Activated CD4-positive, alpha-beta memory T cell treated with anti-CD3 and anti-CD28 coated beads for 36 hours (primary cell): ENCODE results near the gene SPNS3. TPM values are rescaled to one million over a fixed set of nuclear protein-coding genes. Genes with fewer than 3 reads are reported as not detected.

ENCODE experiments used
- CTCF ChIA-PET: fragments of 350-600 bp; sonication (Branson Sonifier 250); formaldehyde crosslinking; loops from one replicate; lab custom pipeline; 2021; ENCODE audit warnings: antibody characterized with exemption, inconsistent platforms; lab: Charles Lee
- POLR2A ChIA-PET: fragments of 350-600 bp; sonication (Branson Sonifier 250); formaldehyde crosslinking; loops from one replicate; lab custom pipeline; 2021; ENCODE audit warnings: antibody characterized with exemption; lab: Charles Lee
- DNase-seq: peaks from one replicate; pipeline ENCODE4 v3.0.0-alpha.2; 2020
- H3K27ac Mint-ChIP-seq: one replicate; pipeline ENCODE4 v1.8.0; 2021; ENCODE audit warnings: mixed read lengths
- H3K27me3 Mint-ChIP-seq: one replicate; pipeline ENCODE4 v1.8.0; 2021; ENCODE audit warnings: mixed read lengths
- H3K36me3 Mint-ChIP-seq: one replicate; pipeline ENCODE4 v1.8.0; 2021; ENCODE audit warnings: mixed read lengths
- H3K4me1 Mint-ChIP-seq: one replicate; pipeline ENCODE4 v1.8.0; 2021; ENCODE audit warnings: low read depth, mixed read lengths
- H3K4me3 Mint-ChIP-seq: one replicate; pipeline ENCODE4 v1.8.0; 2021; ENCODE audit warnings: mild to moderate bottlenecking, mixed read lengths
- H3K9me3 Mint-ChIP-seq: one replicate; pipeline ENCODE4 v1.8.0; 2021; ENCODE audit warnings: mixed read lengths
- intact Hi-C: fragments of 100-400 bp; cut with micrococcal nuclease; formaldehyde crosslinking; loops from one replicate; pipeline ENCODE4 v1.15.1; 2023
- total RNA-seq, 2 experiments: library from RNA; stranded (reverse); gene quantifications; one replicate each; pipeline ENCODE4 v1.2.3, GENCODE V29; 2021

Gene SPNS3
- total RNA-seq, 2 experiments from 2014 or later: 6.6 to 6.7 TPM

DNA sequence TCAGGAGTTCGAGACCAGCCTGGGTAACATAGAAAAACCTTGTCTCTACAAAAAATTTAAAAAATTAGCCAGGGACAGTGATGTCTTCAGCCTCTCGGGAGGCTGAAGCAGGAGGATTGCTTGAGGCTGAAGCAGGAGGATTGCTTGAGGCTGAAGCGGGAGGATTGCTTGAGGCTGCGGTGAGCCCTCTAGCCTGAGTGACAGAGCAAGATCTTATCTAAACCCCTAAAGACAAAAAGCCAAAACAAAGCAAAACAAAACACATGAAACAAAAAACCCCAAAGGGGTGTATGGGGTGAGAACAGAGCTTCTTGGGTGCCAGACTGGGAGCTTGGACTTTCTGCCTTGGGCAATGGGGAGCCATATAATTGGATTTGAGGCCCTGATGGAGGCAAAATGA, 2.6 kb downstream of the SPNS3 start:
- Mint-ChIP-seq H3K9me3 (no peaks in the 10 kb centered on the region), H3K27me3 (no peaks in the 10 kb centered on the region), H3K4me3 (no peak overlapping the region), H3K27ac (no peak overlapping the region), H3K4me1 (peaks cover 19% of the 10 kb centered on the region), H3K36me3 (no peaks in the 10 kb centered on the region)
- intact Hi-C loops: loop anchor here (10.0 kb wide), 1 partner anchor 68 kb away; no protein-coding TSS in a partner anchor
- ChIA-PET CTCF (interaction anchor here (0.8 to 2.0 kb wide), 4 partner anchors 16 to 236 kb away, joined by 3 to 6 read pairs (median 3); no protein-coding TSS in a partner anchor), POLR2A (no interaction called here)
- DNase-seq: no peak

DNA sequence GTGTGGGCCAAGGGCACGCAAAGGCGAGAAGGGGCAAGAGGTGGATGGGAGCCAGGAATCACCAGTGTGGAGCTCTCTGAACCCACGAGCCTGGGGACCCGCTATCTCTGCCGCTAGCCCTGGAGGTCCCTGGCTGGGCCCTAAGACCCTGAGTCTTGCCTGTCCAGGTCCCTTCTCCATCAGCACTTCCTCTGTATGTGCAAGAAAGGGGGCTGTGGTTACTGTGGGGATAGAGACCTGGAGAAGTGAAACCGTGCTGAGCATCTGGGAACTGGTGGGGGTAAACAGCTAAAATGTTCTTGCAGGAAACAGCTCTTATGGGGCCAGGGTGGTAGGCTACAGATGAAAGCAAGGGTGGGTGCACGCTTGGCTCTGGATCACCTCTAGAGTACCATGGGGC, 3.1 kb downstream of the SPNS3 start:
- Mint-ChIP-seq H3K4me1 (peaks cover 19% of the 10 kb centered on the region), H3K4me3 (no peak overlapping the region), H3K9me3 (no peaks in the 10 kb centered on the region), H3K27ac (no peak overlapping the region), H3K36me3 (no peaks in the 10 kb centered on the region), H3K27me3 (no peaks in the 10 kb centered on the region)
- DNase-seq: no peak
- POLR2A ChIA-PET: no interaction called here
- intact Hi-C loops: loop anchor here (10.0 kb wide), 1 partner anchor 68 kb away; no protein-coding TSS in a partner anchor
- CTCF ChIA-PET: interaction anchor here (0.8 to 2.0 kb wide), 4 partner anchors 16 to 237 kb away, joined by 3 to 6 read pairs (median 3); no protein-coding TSS in a partner anchor

DNA sequence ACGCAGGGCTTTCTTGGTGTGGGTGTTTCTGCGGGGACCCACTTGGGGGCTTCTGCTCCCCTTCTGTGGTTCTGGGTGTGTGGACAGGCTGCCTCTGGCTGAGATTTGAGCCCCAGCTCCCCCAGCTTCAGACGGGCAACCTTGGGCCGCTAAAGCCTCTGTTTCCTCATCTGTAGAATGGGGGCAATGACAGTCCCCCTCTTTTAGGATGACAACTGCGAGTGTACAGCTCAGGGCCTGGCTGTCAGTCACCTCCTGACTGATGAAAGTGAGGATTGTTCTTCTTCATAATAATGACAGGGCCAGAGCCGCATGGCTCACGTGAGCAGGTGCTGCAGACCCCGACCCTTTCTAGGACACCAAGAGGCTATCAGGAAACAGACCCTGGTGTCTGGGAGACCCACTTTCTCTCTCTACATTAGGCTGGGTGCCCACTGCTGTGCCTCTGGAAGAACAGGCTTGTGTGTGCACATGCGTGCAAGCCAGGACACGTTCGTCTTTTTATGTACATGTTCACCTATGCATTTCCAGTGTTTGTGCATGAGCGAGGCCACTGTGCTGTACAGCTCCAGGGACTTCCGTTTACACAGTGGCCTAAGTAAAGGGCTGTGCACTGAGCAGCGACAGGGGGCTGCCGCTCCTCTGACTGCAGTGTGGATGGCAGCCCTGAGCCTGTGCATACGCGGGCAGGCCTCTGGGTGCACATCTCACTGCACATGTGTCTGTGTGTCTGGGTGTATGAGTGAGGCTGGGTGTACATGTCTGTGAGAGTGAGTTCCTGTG, 4.6 kb downstream of the SPNS3 start:
- DNase-seq: no peak
- POLR2A ChIA-PET: no interaction called here
- no peaks in the 10 kb centered on the region for H3K36me3 Mint-ChIP-seq
- no peak overlapping the region for H3K4me3 Mint-ChIP-seq
- CTCF ChIA-PET: no interaction called here
- no peaks in the 10 kb centered on the region for H3K9me3 Mint-ChIP-seq
- no peaks in the 10 kb centered on the region for H3K27me3 Mint-ChIP-seq
- intact Hi-C loops: loop anchor here (10.0 kb wide), 1 partner anchor 66 kb away; no protein-coding TSS in a partner anchor
- peaks cover 15% of the 10 kb centered on the region for H3K4me1 Mint-ChIP-seq
- H3K27ac Mint-ChIP-seq: no peak overlapping the region

DNA sequence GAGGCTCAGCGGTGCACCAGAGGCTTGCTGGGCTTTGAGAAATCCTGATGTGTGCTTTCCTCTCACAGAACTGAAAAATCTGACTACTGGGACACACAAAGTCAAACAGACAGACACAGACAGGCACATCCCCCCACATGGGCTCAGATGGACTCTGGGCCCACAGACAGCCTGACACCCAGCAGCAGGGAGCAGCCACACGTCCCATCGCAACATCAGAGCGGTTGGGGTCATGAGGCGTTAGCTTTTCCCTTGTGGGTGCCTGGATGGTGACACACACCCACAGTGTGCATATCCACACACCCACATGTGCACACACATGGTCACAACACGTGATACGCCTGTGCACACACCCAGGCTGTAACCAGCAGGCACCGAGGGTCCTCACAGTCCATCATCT, 6.3 kb downstream of the SPNS3 start:
- no peak for DNase-seq
- H3K9me3 Mint-ChIP-seq: no peaks in the 10 kb centered on the region
- POLR2A ChIA-PET: no interaction called here
- no peak overlapping the region for H3K4me3 Mint-ChIP-seq
- intact Hi-C loops: no loop called here
- H3K4me1 Mint-ChIP-seq: peaks cover 8% of the 10 kb centered on the region
- H3K36me3 Mint-ChIP-seq: no peaks in the 10 kb centered on the region
- CTCF ChIA-PET: no interaction called here
- no peak overlapping the region for H3K27ac Mint-ChIP-seq
- H3K27me3 Mint-ChIP-seq: no peaks in the 10 kb centered on the region

GRCh38 chr17:4440690-4441686, 7.2 kb downstream of the SPNS3 start:
- H3K27ac Mint-ChIP-seq: no peak overlapping the region
- intact Hi-C loops: no loop called here
- peaks cover 8% of the 10 kb centered on the region for H3K4me1 Mint-ChIP-seq
- no peaks in the 10 kb centered on the region for H3K9me3 Mint-ChIP-seq
- ChIA-PET POLR2A (no interaction called here), CTCF (interaction anchor here (0.9 kb wide), 1 partner anchor 225 kb away, joined by 4 read pairs; no protein-coding TSS in a partner anchor)
- H3K27me3 Mint-ChIP-seq: no peaks in the 10 kb centered on the region
- H3K36me3 Mint-ChIP-seq: no peaks in the 10 kb centered on the region
- no peak overlapping the region for H3K4me3 Mint-ChIP-seq
- DNase-seq: no peak

GRCh38 chr17:4442582-4442981, 8.8 kb downstream of the SPNS3 start:
- Mint-ChIP-seq H3K4me3 (no peak overlapping the region), H3K36me3 (no peaks in the 10 kb centered on the region), H3K27ac (no peak overlapping the region), H3K4me1 (no peaks in the 10 kb centered on the region), H3K9me3 (no peaks in the 10 kb centered on the region), H3K27me3 (no peaks in the 10 kb centered on the region)
- POLR2A ChIA-PET: interaction anchor here (1.0 kb wide), 1 partner anchor 243 kb away, joined by 3 read pairs; no protein-coding TSS in a partner anchor
- CTCF ChIA-PET: no interaction called here
- intact Hi-C loops: no loop called here
- DNase-seq: no peak

- POLR2A ChIA-PET: interaction anchor here (1.0 kb wide), 1 partner anchor 244 kb away, joined by 3 read pairs; no protein-coding TSS in a partner anchor
- Mint-ChIP-seq H3K4me1 (no peaks in the 10 kb centered on the region), H3K27ac (no peak overlapping the region), H3K9me3 (no peaks in the 10 kb centered on the region), H3K36me3 (no peaks in the 10 kb centered on the region), H3K27me3 (no peaks in the 10 kb centered on the region), H3K4me3 (no peak overlapping the region)
- CTCF ChIA-PET: no interaction called here
- DNase-seq: no peak
- intact Hi-C loops: no loop called here
Measured at GRCh38 chr17:4443476-4443875, 9.7 kb downstream of the SPNS3 start.

DNA sequence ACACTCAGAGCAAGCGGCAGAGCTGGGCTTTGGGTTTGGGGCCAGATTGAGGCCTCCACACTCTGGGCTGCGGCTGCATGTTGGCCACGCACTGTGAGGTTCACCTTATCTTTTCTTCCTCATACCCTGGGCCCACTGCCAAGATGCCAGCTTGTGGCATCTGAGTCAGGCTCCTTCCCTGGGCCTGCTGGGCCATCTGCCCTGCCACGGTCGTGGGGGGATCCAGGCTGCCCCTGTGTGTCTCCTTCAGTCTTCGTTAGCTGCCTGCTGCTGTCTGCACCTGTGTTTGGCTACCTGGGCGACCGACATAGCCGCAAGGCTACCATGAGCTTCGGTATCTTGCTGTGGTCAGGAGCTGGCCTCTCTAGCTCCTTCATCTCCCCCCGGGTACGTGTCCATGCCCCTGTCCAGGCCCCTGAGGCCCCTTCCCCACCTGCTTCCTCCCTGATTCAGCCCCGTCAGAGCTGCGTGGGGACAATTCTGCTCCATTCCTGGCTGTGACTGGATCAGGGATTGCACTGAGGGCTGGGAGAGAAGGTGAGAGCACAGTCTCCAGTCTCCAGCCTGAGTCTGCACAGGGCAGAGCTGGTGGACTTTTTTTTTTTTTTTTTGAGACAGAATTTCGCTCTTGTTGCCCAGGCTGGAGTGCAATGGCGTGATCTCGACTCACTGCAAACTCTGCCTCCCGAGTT, 11.2 kb downstream of the SPNS3 start:
- no peaks in the 10 kb centered on the region for H3K36me3 Mint-ChIP-seq
- intact Hi-C loops: no loop called here
- no peak overlapping the region for H3K4me3 Mint-ChIP-seq
- H3K9me3 Mint-ChIP-seq: no peaks in the 10 kb centered on the region
- ChIA-PET POLR2A (interaction anchor here (0.6 kb wide), 1 partner anchor 282 kb away, joined by 4 read pairs; no protein-coding TSS in a partner anchor), CTCF (no interaction called here)
- no peak overlapping the region for H3K27ac Mint-ChIP-seq
- no peaks in the 10 kb centered on the region for H3K27me3 Mint-ChIP-seq
- DNase-seq: no peak
- H3K4me1 Mint-ChIP-seq: no peaks in the 10 kb centered on the region

GRCh38 chr17:4445731-4446130, 12.0 kb downstream of the SPNS3 start:
- no peaks in the 10 kb centered on the region for H3K9me3 Mint-ChIP-seq
- no peak overlapping the region for H3K4me3 Mint-ChIP-seq
- ChIA-PET POLR2A (interaction anchor here (0.6 kb wide), 1 partner anchor 282 kb away, joined by 4 read pairs; no protein-coding TSS in a partner anchor), CTCF (no interaction called here)
- no peaks in the 10 kb centered on the region for H3K27me3 Mint-ChIP-seq
- DNase-seq: no peak
- intact Hi-C loops: no loop called here
- no peak overlapping the region for H3K27ac Mint-ChIP-seq
- no peaks in the 10 kb centered on the region for H3K4me1 Mint-ChIP-seq
- no peaks in the 10 kb centered on the region for H3K36me3 Mint-ChIP-seq

DNA sequence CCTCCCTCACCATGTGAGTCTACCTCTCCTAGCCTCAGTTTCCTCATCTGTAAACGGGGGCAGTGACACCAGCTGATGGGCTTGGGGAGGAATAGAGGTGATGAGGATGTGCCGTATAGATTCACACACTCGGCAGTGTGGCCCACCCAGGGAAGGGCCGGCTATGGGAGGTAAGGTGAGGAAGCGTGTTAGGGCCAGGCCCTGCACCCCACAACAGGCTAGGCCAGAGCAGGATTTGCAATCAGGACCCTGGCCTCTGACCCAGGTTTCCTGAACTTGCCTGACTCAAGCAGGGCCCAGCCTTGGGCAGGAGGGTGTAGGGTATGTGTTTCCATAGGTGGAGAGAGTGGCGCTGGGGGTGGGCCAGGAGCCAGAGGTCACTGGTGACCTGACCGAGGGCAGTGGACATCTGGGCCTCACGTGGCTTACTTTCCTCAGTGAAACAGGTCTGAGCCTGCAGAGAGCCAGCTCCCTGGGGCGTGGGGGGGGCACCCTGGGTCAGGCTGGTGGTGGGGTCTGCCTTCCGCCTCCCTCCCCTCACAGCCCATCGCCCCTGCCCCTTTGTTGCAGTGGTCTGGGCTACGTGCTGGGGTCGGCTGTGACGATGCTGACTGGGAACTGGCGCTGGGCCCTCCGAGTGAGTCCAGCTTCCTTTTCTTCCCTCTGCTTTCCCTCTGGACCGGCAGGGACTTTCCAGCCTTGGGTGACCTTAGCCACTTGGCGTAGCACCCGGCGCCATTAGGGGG, 12.8 kb downstream of the SPNS3 start:
- no peaks in the 10 kb centered on the region for H3K27me3 Mint-ChIP-seq
- intact Hi-C loops: no loop called here
- no peaks in the 10 kb centered on the region for H3K4me1 Mint-ChIP-seq
- DNase-seq: no peak
- no peaks in the 10 kb centered on the region for H3K36me3 Mint-ChIP-seq
- no peak overlapping the region for H3K4me3 Mint-ChIP-seq
- ChIA-PET CTCF (no interaction called here), POLR2A (no interaction called here)
- no peak overlapping the region for H3K27ac Mint-ChIP-seq
- no peaks in the 10 kb centered on the region for H3K9me3 Mint-ChIP-seq
